Adrenal gland (tissue), 12 donors: ENCODE data around the gene SCRN1. TPM values are rescaled to one million over a fixed set of nuclear protein-coding genes. Genes with fewer than 3 reads are reported as not detected.

Experiments
- DNase-seq, 7 donors: peaks; one replicate each; pipeline ENCODE4 v3.0.0-alpha.2; 2019 to 2020
- H3K27ac ChIP-seq, 5 donors: fragments of 200-600 bp; sonication (generic) in 4 of 5; 1 replicate in 3 of 5; 2 replicates in 2 of 5; pipeline versions ENCODE4 v1.5.1 to v1.8.0; 2016 to 2020; ENCODE audit warnings: mild to moderate bottlenecking in 1 of 5
- H3K27me3 ChIP-seq: fragments of 200-600 bp; 2 replicates; pipeline ENCODE4 v1.8.0; 2021
- H3K36me3 ChIP-seq, 2 donors: fragments of 200-600 bp; replicated peaks in 1 of 2; 1 replicate in 1 of 2; 2 replicates in 1 of 2; pipeline versions ENCODE4 v1.5.1 to v1.8.0; 2018 to 2022
- H3K4me1 ChIP-seq, 2 donors: fragments of 200-600 bp; replicated peaks in 1 of 2; 1 replicate in 1 of 2; 2 replicates in 1 of 2; pipeline versions ENCODE4 v1.5.1 to v1.8.0; 2018 to 2021
- H3K4me3 ChIP-seq, 4 donors: fragments of 200-600 bp; sonication (generic) in 3 of 4; one replicate each; pipeline ENCODE4 v1.5.1; 2016 to 2018
- H3K9me3 ChIP-seq, 3 donors: fragments of 200-600 bp; sonication (generic) in 1 of 3; replicated peaks in 1 of 3; 1 replicate in 2 of 3; 2 replicates in 1 of 3; pipeline versions ENCODE4 v1.5.1 to v1.8.0; 2016 to 2021
- POLR2A ChIP-seq, 2 donors: fragments of 450-650 bp; IDR thresholded peaks; one replicate each; pipeline ENCODE4 v1.6.1; 2017; ENCODE audit warnings: antibody characterized with exemption in 2 of 2, mild to moderate bottlenecking in 2 of 2, moderate library complexity in 1 of 2
- WGBS, 4 donors: extraction: QIAGEN DNeasy Blood & Tissue Kit in 2 of 4; methylation state at CpG; one replicate each; pipeline versions ENCODE4 v1.1.5 to v1.1.7; 2013 to 2017; 5-methylcytosine and 5-hydroxymethylcytosine counted together
- intact Hi-C, 2 donors: fragments of 100-400 bp; cut with DNase I; formaldehyde crosslinking; loops; one replicate each; pipeline versions ENCODE4 v1.14.1 to v1.15.0; 2022 to 2023
- polyA plus RNA-seq, 3 donors: library from polyadenylated mRNA; stranded (reverse); fragments of 200-250 nt in 2 of 3; fragments of 350-450 nt in 1 of 3; fragmentation: Illumina TruSeq in 1 of 3; extraction: RNeasy Lipid Tissue Mini Kit (QIAGEN cat#74804) in 1 of 3; gene quantifications; one replicate each; pipeline ENCODE4 v1.2.3, GENCODE V29; 2013 to 2014
- total RNA-seq, 9 donors: library from RNA; depleted of rRNA in 4 of 9; stranded (reverse); fragments of >200 nt in 4 of 9; fragments of 120-200 nt in 1 of 9; fragmentation: NEBNext Ultra II Directional in 1 of 9; extraction: Animal tissue kit (Norgen Biotek cat#: 25700) in 1 of 9; gene quantifications; one replicate each; pipeline versions ENCODE4 v1.1.0 to v1.2.4, GENCODE V29; 2013 to 2023
- TF ChIP-seq, protein P1 (sequence below), 6 experiments: fragments of 450-650 bp in 4 of 6; fragments of 200-600 bp in 2 of 6; sonication (generic) in 1 of 6; IDR thresholded peaks; 1 replicate in 5 of 6; 2 replicates in 1 of 6; pipeline versions ENCODE4 v1.5.1 to v1.8.0; 2016 to 2021; ENCODE audit warnings: antibody characterized with exemption in 6 of 6, mild to moderate bottlenecking in 2 of 6, moderate library complexity in 1 of 6
- donor health status: healthy with polysubstance abuse.
- donor health status: Bipolar disorder and iron deficiency.
- donor health status: DM: yes; HTN: yes; CAD: no.
- donor health status: DM: no; HTN: no; CAD: no.
- donor health status: DM: no; HTN: no; CAD: no.
- donor health status: DM: yes; HTN: yes; CAD: no.

SCRN1 gene
- total and polyA plus RNA-seq, 12 donors, result 8.2 to 75.9 (median 50.2) TPM

DNA sequence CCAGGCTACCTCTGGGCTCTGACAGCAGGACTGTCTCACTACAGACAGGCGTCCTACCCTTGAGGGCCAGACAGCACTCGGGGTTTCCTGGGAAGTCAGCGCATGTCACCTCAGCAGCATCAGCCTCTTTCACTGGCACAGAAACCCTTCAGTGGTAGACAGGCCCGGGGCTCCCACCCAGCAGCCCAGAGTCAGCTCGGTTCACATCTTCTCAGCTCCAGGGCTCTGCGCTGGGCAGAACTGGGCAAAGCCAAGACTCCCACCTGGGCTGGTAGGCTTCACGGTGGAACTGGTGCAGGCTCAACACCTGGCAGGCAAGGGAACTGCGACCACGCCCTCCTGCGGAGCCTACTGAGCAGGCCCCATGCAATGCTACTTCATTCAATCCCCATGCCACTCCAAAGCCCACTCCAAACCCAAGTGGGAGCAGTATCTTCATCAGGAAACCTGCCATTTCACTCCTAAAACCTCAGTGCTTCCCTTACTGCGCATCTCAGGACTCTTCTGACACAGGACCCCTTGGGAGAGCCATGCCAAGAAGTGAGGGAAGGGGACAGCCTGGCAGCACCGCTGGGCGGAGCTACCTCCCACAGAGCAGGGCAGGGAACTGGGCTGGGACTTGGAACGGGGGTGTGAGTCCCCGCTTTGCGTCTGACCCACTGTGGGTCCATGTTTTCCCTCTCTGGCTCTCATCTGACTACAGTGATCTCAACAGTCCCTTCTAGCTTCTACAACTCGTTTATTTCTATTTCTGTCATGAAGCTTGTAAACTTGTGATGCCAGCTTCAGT lies 60.4 kb downstream of the SCRN1 start:
- Histone ChIP-seq H3K36me3 (no peaks in the 10 kb centered on the region), H3K27me3 (no peaks in the 10 kb centered on the region), H3K27ac (no peak overlapping the region), H3K9me3 (no peaks in the 10 kb centered on the region), H3K4me3 (no peak overlapping the region), H3K4me1 (no peaks in the 10 kb centered on the region)
- TF ChIP-seq, protein P1, sequence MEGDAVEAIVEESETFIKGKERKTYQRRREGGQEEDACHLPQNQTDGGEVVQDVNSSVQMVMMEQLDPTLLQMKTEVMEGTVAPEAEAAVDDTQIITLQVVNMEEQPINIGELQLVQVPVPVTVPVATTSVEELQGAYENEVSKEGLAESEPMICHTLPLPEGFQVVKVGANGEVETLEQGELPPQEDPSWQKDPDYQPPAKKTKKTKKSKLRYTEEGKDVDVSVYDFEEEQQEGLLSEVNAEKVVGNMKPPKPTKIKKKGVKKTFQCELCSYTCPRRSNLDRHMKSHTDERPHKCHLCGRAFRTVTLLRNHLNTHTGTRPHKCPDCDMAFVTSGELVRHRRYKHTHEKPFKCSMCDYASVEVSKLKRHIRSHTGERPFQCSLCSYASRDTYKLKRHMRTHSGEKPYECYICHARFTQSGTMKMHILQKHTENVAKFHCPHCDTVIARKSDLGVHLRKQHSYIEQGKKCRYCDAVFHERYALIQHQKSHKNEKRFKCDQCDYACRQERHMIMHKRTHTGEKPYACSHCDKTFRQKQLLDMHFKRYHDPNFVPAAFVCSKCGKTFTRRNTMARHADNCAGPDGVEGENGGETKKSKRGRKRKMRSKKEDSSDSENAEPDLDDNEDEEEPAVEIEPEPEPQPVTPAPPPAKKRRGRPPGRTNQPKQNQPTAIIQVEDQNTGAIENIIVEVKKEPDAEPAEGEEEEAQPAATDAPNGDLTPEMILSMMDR (IDR thresholded peaks at IDR 0.05), result no peak
- TF ChIP-seq POLR2A (IDR thresholded peaks at IDR 0.05), result no peak
- 91 to 94% (median 93%) methylated on average over 11 to 17 of the region's 17 CpGs for WGBS, 4 donors
- no peak for DNase-seq
- intact Hi-C loops, result loop anchor here in 1 of 2 donors (10.0 kb wide), 1 partner anchor 136 kb away; no protein-coding TSS in a partner anchor

DNA sequence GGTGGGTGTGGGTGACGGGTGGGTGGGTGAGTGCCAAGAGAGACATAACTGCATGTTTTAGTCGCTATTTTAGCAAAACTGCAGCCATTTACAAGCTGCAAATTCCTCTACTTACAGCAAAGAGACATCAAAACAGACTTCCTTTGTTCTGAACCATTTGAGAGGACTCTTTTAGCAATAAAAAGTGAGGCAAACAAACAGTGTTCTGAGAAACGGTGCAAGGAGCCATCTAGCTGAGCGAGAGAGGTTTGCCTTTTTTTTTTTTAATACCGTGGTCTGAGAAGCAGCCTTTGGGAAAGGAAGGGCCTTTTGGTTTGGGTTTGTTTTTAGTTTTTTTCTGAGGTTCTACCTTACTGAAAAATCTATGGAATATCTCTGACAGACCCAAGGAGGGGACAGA lies 62.9 kb downstream of the SCRN1 start:
- intact Hi-C loops, result loop anchor here in 1 of 2 donors (10.0 kb wide), 1 partner anchor 138 kb away; no protein-coding TSS in a partner anchor
- TF ChIP-seq, protein P1 (IDR thresholded peaks at IDR 0.05), result no peak
- TF ChIP-seq POLR2A (IDR thresholded peaks at IDR 0.05), result no peak
- Histone ChIP-seq H3K27ac (no peak overlapping the region), H3K9me3 (no peaks in the 10 kb centered on the region), H3K36me3 (peaks cover 0 to 17% of the 10 kb centered on the region in 2 donors), H3K4me3 (no peak overlapping the region), H3K27me3 (no peaks in the 10 kb centered on the region), H3K4me1 (no peaks in the 10 kb centered on the region)
- WGBS, 4 donors, result 72 to 82% (median 74%) methylated on average over 5 of the region's 5 CpGs
- DNase-seq, result no peak

DNA sequence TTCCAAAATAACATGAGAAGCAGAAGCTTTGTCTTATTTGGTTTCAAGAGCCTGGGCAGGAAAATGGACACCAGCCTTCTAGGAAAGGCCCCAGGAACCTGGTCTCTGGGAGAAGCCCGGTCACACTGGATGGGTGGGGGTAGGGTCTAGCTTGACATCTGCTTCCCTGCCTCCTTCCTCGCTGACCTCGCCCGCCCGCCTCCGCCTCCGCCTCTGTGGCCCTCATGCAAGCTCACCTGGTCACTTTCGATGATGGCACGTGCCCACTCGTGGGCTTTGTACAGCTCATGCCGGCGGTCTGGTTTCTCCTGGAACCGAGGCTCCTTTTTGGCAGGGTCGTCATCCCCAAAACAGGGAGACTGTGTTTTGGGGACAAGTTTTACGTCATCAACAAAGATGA lies 63.4 kb downstream of the SCRN1 start:
- Histone ChIP-seq H3K4me1 (no peaks in the 10 kb centered on the region), H3K4me3 (no peak overlapping the region), H3K27ac (no peak overlapping the region), H3K36me3 (peaks cover 0 to 17% of the 10 kb centered on the region in 2 donors), H3K27me3 (no peaks in the 10 kb centered on the region), H3K9me3 (no peaks in the 10 kb centered on the region)
- TF ChIP-seq, protein P1 (IDR thresholded peaks at IDR 0.05), result no peak
- TF ChIP-seq POLR2A (IDR thresholded peaks at IDR 0.05), result no peak
- WGBS, 4 donors, result 88 to 98% (median 96%) methylated on average over 15 of the region's 15 CpGs
- no peak for DNase-seq
- intact Hi-C loops, result loop anchor here in 1 of 2 donors (10.0 kb wide), 1 partner anchor 139 kb away; no protein-coding TSS in a partner anchor

DNA sequence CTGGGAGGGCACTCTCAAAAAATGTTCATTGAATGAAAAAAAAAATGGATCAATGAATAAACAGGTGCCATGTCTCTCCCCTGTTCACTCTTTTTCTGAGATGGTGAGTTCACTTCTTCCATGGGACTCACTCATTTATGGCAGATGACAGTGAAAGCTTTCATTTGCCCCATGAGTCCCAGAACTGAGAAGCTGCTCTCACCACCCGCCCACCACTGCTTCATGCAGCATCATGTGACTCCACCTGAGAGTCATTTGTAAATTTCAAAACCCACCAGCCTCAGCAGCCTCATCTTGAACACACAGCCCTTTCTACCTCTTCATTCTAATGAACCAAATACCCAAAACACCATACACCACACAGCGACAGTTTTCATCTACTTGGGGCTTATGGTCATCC lies 64.9 kb downstream of the SCRN1 start:
- DNase-seq, result no peak
- TF ChIP-seq POLR2A (IDR thresholded peaks at IDR 0.05), result no peak
- TF ChIP-seq, protein P1 (IDR thresholded peaks at IDR 0.05), result no peak
- peaks cover 0 to 17% of the 10 kb centered on the region in 2 donors for H3K36me3 ChIP-seq
- no peaks in the 10 kb centered on the region for H3K27me3 ChIP-seq
- intact Hi-C loops, result loop anchor here (5.0 to 10.0 kb wide), 3 partner anchors 140 to 177 kb away; no protein-coding TSS in a partner anchor
- no peaks in the 10 kb centered on the region for H3K4me1 ChIP-seq
- no peaks in the 10 kb centered on the region for H3K9me3 ChIP-seq
- no peak overlapping the region for H3K4me3 ChIP-seq
- no peak overlapping the region for H3K27ac ChIP-seq
- 86 to 96% (median 91%) methylated on average over 2 of the region's 2 CpGs for WGBS, 4 donors
